ENCODE measurements around the gene ARR3. TPM values are rescaled to one million over a fixed set of nuclear protein-coding genes. Genes with fewer than 3 reads are reported as not detected.
"Not testable (repeated sequence)": the region's sequence is repeated elsewhere in the genome, so short reads cannot be mapped to it uniquely, and the experiment has no call there.

ARR3 gene
- total RNA-seq, 2 donors from 2014 or later: not detected

- WGBS, 2 donors: 75 to 94% methylated on average over 2 of the region's 3 CpGs
- Histone ChIP-seq H3K4me3 (no peak within 1 kb of the TSS), H3K9me3 (no peaks in the 10 kb centered on the region), H3K27me3 (no peaks in the 10 kb centered on the region), H3K27ac (no peak within 1 kb of the TSS), H3K36me3 (replicated peaks in 1 of 2; ENCODE audit: insufficient read depth in 1 of 2, low read depth in 2 of 2) (no peaks in the 10 kb centered on the region), H3K4me1 (no peaks in the 10 kb centered on the region)
- no peak for DNase-seq
- ATAC-seq: no peak
- intact Hi-C loops (cut with DNase I): no loop called here
- no peak for TF ChIP-seq CTCF (IDR thresholded peaks at IDR 0.05)
Observed at GRCh38 chrX:70234355-70234754, 33.8 kb upstream of the ARR3 start, which contains the start of gene AWAT1. Gene AWAT1 (plus strand): TSS chrX:70234655. CDS start chrX:70234696, 41 bp downstream.

GRCh38 chrX:70240751-70241150, 27.4 kb upstream of the ARR3 start:
- TF ChIP-seq POLR2A (IDR thresholded peaks at IDR 0.05) (no peak), CTCF (IDR thresholded peaks at IDR 0.05) (no peak)
- H3K27me3 ChIP-seq: no peaks in the 10 kb centered on the region
- no peaks in the 10 kb centered on the region for H3K9me3 ChIP-seq
- no peak overlapping the region for H3K4me3 ChIP-seq
- no peak overlapping the region for H3K27ac ChIP-seq
- H3K36me3 ChIP-seq (replicated peaks in 1 of 2; ENCODE audit: insufficient read depth in 1 of 2, low read depth in 2 of 2): no peaks in the 10 kb centered on the region
- DNase-seq (no peak), ATAC-seq (no peak)
- H3K4me1 ChIP-seq: no peaks in the 10 kb centered on the region
- intact Hi-C loops (cut with DNase I): no loop called here
- WGBS, 2 donors: 100% methylated on average over 1 of the region's 1 CpG; no CpG with 5 or more reads in 1 of the 2 donors

- Histone ChIP-seq H3K4me3 (no peak overlapping the region), H3K27ac (no peak overlapping the region), H3K27me3 (no peaks in the 10 kb centered on the region), H3K36me3 (replicated peaks in 1 of 2; ENCODE audit: insufficient read depth in 1 of 2, low read depth in 2 of 2) (no peaks in the 10 kb centered on the region), H3K4me1 (no peaks in the 10 kb centered on the region), H3K9me3 (no peaks in the 10 kb centered on the region)
- intact Hi-C loops (cut with DNase I): no loop called here
- no peak for TF ChIP-seq POLR2A (IDR thresholded peaks at IDR 0.05)
- no peak for TF ChIP-seq CTCF (IDR thresholded peaks at IDR 0.05)
- 81 to 84% methylated on average over 2 of the region's 2 CpGs for WGBS, 2 donors
- DNase-seq (no peak), ATAC-seq (no peak)
Observed at GRCh38 chrX:70241501-70241900, 26.6 kb upstream of the ARR3 start.

- WGBS, 2 donors: 71 to 76% methylated on average over 3 to 5 of the region's 5 CpGs
- DNase-seq; intact Hi-C loops (cut with DNase I); H3K27me3 ChIP-seq; H3K27ac ChIP-seq; H3K4me1 ChIP-seq; H3K9me3 ChIP-seq; ATAC-seq; H3K36me3 ChIP-seq (replicated peaks in 1 of 2; ENCODE audit: insufficient read depth in 1 of 2, low read depth in 2 of 2); H3K4me3 ChIP-seq: not testable (repeated sequence)
Observed at GRCh38 chrX:70243601-70244000, 24.5 kb upstream of the ARR3 start.

- DNase-seq: no peak
- 79 to 80% methylated on average over 5 to 6 of the region's 6 CpGs for WGBS, 2 donors
- no peaks in the 10 kb centered on the region for H3K36me3 ChIP-seq (replicated peaks in 1 of 2; ENCODE audit: insufficient read depth in 1 of 2, low read depth in 2 of 2)
- no peak for TF ChIP-seq CTCF (IDR thresholded peaks at IDR 0.05)
- no peak for TF ChIP-seq POLR2A (IDR thresholded peaks at IDR 0.05)
- H3K4me1 ChIP-seq: no peaks in the 10 kb centered on the region
- no peaks in the 10 kb centered on the region for H3K9me3 ChIP-seq
- H3K27me3 ChIP-seq: no peaks in the 10 kb centered on the region
- no peak for ATAC-seq
- no peak overlapping the region for H3K27ac ChIP-seq
- H3K4me3 ChIP-seq: no peak overlapping the region
- intact Hi-C loops (cut with DNase I): no loop called here
Observed at GRCh38 chrX:70244881-70245280, 23.3 kb upstream of the ARR3 start.
